Activated B cell treated with CpG ODN at 0.5 μM for 24 hours (primary cell): ENCODE data around the gene PSMA1. TPM values are rescaled to one million over a fixed set of nuclear protein-coding genes. Genes with fewer than 3 reads are reported as not detected.

Experiments used
- ATAC-seq: fragments of 200-7000 bp; cut with Tn5 transposase; one replicate; pipeline ENCODE4 v1.10.0; 2021; ENCODE audit warnings: low read depth, mild to moderate bottlenecking, moderate library complexity
- CTCF ChIA-PET: fragments of 350-600 bp; sonication (Branson Sonifier 250); formaldehyde crosslinking; loops from one replicate; lab custom pipeline; 2021; ENCODE audit warnings: antibody characterized with exemption; lab: Charles Lee
- POLR2A ChIA-PET: fragments of 350-600 bp; sonication (Branson Sonifier 250); formaldehyde crosslinking; loops from one replicate; lab custom pipeline; 2021; ENCODE audit warnings: antibody characterized with exemption; lab: Charles Lee
- DNase-seq: peaks from one replicate; pipeline ENCODE4 v3.0.0; 2022
- H3K27ac Mint-ChIP-seq: one replicate; pipeline ENCODE4 v1.8.0; 2020; ENCODE audit warnings: mixed read lengths
- H3K27me3 Mint-ChIP-seq: one replicate; pipeline ENCODE4 v1.8.0; 2021; ENCODE audit warnings: mixed read lengths
- H3K36me3 Mint-ChIP-seq: one replicate; pipeline ENCODE4 v1.8.0; 2021; ENCODE audit warnings: low read depth, mixed read lengths
- H3K4me1 Mint-ChIP-seq: one replicate; pipeline ENCODE4 v1.8.0; 2021; ENCODE audit warnings: mixed read lengths
- H3K4me3 Mint-ChIP-seq: one replicate; pipeline ENCODE4 v1.8.0; 2020; ENCODE audit warnings: mild to moderate bottlenecking, mixed read lengths
- H3K9me3 Mint-ChIP-seq: one replicate; pipeline ENCODE4 v1.8.0; 2020; ENCODE audit warnings: mixed read lengths
- CTCF ChIP-seq: fragments of 200-600 bp; IDR thresholded peaks from one replicate; pipeline ENCODE4 v1.8.0; 2022; ENCODE audit warnings: antibody characterized with exemption, mild to moderate bottlenecking
- intact Hi-C: fragments of 100-400 bp; cut with micrococcal nuclease; formaldehyde crosslinking; loops from one replicate; pipeline ENCODE4 v1.15.1; 2024
- total RNA-seq: library from RNA; stranded (reverse); gene quantifications from 2 replicates; pipeline ENCODE4 v1.2.3, GENCODE V29; 2022

The PSMA1 gene
- total RNA-seq, 1 donor from 2014 or later, result 184 TPM

GRCh38 chr11:14458377-14458776 lies 61.8 kb downstream of the PSMA1 start:
- Mint-ChIP-seq H3K4me3 (no peak overlapping the region), H3K36me3 (peaks cover 47% of the 10 kb centered on the region), H3K9me3 (no peaks in the 10 kb centered on the region), H3K27ac (peak overlapping the region; percentile 9), H3K27me3 (no peaks in the 10 kb centered on the region), H3K4me1 (no peaks in the 10 kb centered on the region)
- intact Hi-C loops, result loop anchor here (5.0 kb wide), 1 partner anchor 39 kb away; the partner anchor contains the start of gene COPB1
- DNase-seq (no peak), ATAC-seq (no peak)
- TF ChIP-seq CTCF, result no peak
- POLR2A ChIA-PET, result interaction anchor here (0.6 kb wide), 1 partner anchor 119 kb away, joined by 4 read pairs; no protein-coding TSS in a partner anchor
- CTCF ChIA-PET, result interaction anchor here (3.8 kb wide), 1 partner anchor 157 kb away, joined by 14 read pairs; no protein-coding TSS in a partner anchor

GRCh38 chr11:14455648-14456430 lies 64.3 kb downstream of the PSMA1 start:
- no peaks in the 10 kb centered on the region for H3K27me3 Mint-ChIP-seq
- no peak for TF ChIP-seq CTCF
- H3K9me3 Mint-ChIP-seq, result no peaks in the 10 kb centered on the region
- ATAC-seq (no peak), DNase-seq (no peak)
- H3K27ac Mint-ChIP-seq, result no peak overlapping the region
- H3K36me3 Mint-ChIP-seq, result peaks cover 40% of the 10 kb centered on the region
- H3K4me3 Mint-ChIP-seq, result no peak overlapping the region
- CTCF ChIA-PET, result interaction anchor here (0.6 to 7.8 kb wide), 45 partner anchors 8 to 683 kb away, joined by 3 to 245 read pairs (median 5); no protein-coding TSS in a partner anchor
- intact Hi-C loops, result loop anchor here (1.0 to 5.0 kb wide), 6 partner anchors 41 to 683 kb away; partner anchors contain the start of gene COPB1
- POLR2A ChIA-PET, result interaction anchor here (0.6 to 2.9 kb wide), 7 partner anchors 34 to 155 kb away, joined by 3 to 21 read pairs (median 5); no protein-coding TSS in a partner anchor
- peaks cover 22% of the 10 kb centered on the region for H3K4me1 Mint-ChIP-seq

Other genes with a start within 250 kb of the PSMA1 start
- 97.7 and 106 TPM in 2 replicates for gene RRAS2, start 161.2 kb downstream of the PSMA1 start, total RNA-seq
- gene COPB1, start 20.6 kb downstream of the PSMA1 start, total RNA-seq, result 80.7 and 90.1 TPM in 2 replicates
- 11.3 and 13.4 TPM in 2 replicates for gene PDE3B, start 123.4 kb upstream of the PSMA1 start, total RNA-seq